H1 (cell line): ENCODE results near the gene ATP23. TPM values are rescaled to one million over a fixed set of nuclear protein-coding genes. Genes with fewer than 3 reads are reported as not detected.

Experiments
- BRCA1 ChIP-seq: IDR thresholded peaks from 2 replicates; pipeline ENCODE4 v1.6.1; 2012; ENCODE audit warnings: low read depth, low read length, improper control_type of control experiment
- E2F6 ChIP-seq: IDR thresholded peaks from 2 replicates; pipeline ENCODE4 v1.6.1; 2012; ENCODE audit warnings: inconsistent platforms
- GABPA ChIP-seq: IDR thresholded peaks from 2 replicates; pipeline ENCODE4 v1.6.1; 2011; ENCODE audit warnings: mild to moderate bottlenecking, low read length, moderate library complexity, borderline replicate concordance; ENCODE audit not compliant: insufficient read depth
- MAFK ChIP-seq: IDR thresholded peaks from 2 replicates; pipeline ENCODE4 v1.6.1; 2012; ENCODE audit warnings: low read depth, mild to moderate bottlenecking, improper control_type of control experiment, low read length
- RFX5 ChIP-seq: IDR thresholded peaks from 2 replicates; pipeline ENCODE4 v1.6.1; 2011; ENCODE audit warnings: low read depth, low read length, improper control_type of control experiment, borderline replicate concordance
- RNF2 ChIP-seq: fragments of 200-900, 300-1000 bp; sonication (generic); IDR thresholded peaks from 2 replicates; pipeline ENCODE4 v1.7.1; 2016; ENCODE audit warnings: borderline replicate concordance, low read depth, mild to moderate bottlenecking, antibody characterized with exemption, low read length; ENCODE audit not compliant: poor library complexity, severe bottlenecking; ENCODE audit errors: missing control alignments
- SIRT6 ChIP-seq: IDR thresholded peaks from one replicate; pipeline ENCODE4 v1.7.1; 2012; ENCODE audit warnings: low read length, inconsistent platforms
- SP1 ChIP-seq: IDR thresholded peaks from 2 replicates; pipeline ENCODE4 v1.6.1; 2011; ENCODE audit warnings: low read depth, low read length
- SP2 ChIP-seq: IDR thresholded peaks from 2 replicates; pipeline ENCODE4 v1.6.1; 2012; ENCODE audit warnings: mild to moderate bottlenecking, low read length, inconsistent platforms
- SRF ChIP-seq: IDR thresholded peaks from 2 replicates; pipeline ENCODE4 v1.6.1; 2011; ENCODE audit warnings: mild to moderate bottlenecking, low read depth, low read length, moderate library complexity
- polyA plus RNA-seq, 7 experiments: library from polyadenylated mRNA; depleted of rRNA in 3 of 7; stranded (reverse) in 5 of 7; unstranded in 2 of 7; fragments of >200 nt in 5 of 7; fragments of 200-250 nt in 2 of 7; gene quantifications; 1 replicate in 5 of 7; 2 replicates in 1 of 7; 4 replicates in 1 of 7; pipeline versions ENCODE4 v1.2.1 to v1.2.3, GENCODE V29; 2011 to 2013; ENCODE audit warnings: missing spikeins in 2 of 7, mixed read lengths in 2 of 7
- total RNA-seq: library from RNA; stranded (reverse); fragmentation: NEBNext Ultra II Directional; extraction: Animal tissue kit (Norgen Biotek cat#: 25700); gene quantifications from 2 replicates; pipeline ENCODE4 v1.2.1, GENCODE V29; 2021

The ATP23 gene
- total and polyA plus RNA-seq, 2 of the 8 experiments (the other 6 are each of a cell fraction or from before 2014, with no cell fraction given), result 10.2 to 13.5 TPM

- TF ChIP-seq E2F6 (no peak), SP1 (no peak), BRCA1 (no peak), SIRT6 (no peak), RNF2 (no peak), MAFK (no peak), RFX5 (no peak), GABPA (no peak), SP2 (no peak), SRF (no peak)
These were observed 44.3 kb downstream of the ATP23 start (continued) for GRCh38 chr12:57985685-57986084.
